ENCODE data around the gene PGP. TPM values are rescaled to one million over a fixed set of nuclear protein-coding genes. Genes with fewer than 3 reads are reported as not detected.
A peak's percentile ranks its signal among the peaks of the same experiment; 100 is the strongest.

PGP gene
- total and polyA plus RNA-seq, 7 experiments from 2014 or later = 6.0 to 26.5 (median 12.9) TPM

GRCh38 chr16:2231016-2231931, 16.6 kb upstream of the PGP start:
- Histone ChIP-seq H3K4me1 (ENCODE audit: control insufficient read depth in 2 of 2, insufficient read depth in 2 of 2, low read length in 2 of 2) (no peaks in the 10 kb centered on the region), H3K4me3 (ENCODE audit: low read length) (no peak overlapping the region), H3K9me3 (ENCODE audit: control insufficient read depth in 2 of 3, low read length in 3 of 3) (no peaks in the 10 kb centered on the region), H3K36me3 (ENCODE audit: control insufficient read depth in 2 of 3, insufficient read depth in 3 of 3, low read length in 3 of 3) (peaks cover 0 to 90% (median 15%) of the 10 kb centered on the region in 3 experiments), H3K27ac (ENCODE audit: low read depth, low read length) (no peak overlapping the region), H3K27me3 (ENCODE audit: control insufficient read depth in 2 of 2, insufficient read depth in 2 of 2, low read length in 2 of 2) (no peaks in the 10 kb centered on the region)
- H3K36me3 Mint-ChIP-seq = peaks cover 0 to 33% (median 7%) of the 10 kb centered on the region in 5 donors
- H3K4me3 Mint-ChIP-seq = no peak overlapping the region
- DNase-seq = no peak
- no peak overlapping the region for H3K27ac Mint-ChIP-seq
- CTCF ChIA-PET = interaction anchor here (0.6 to 0.8 kb wide), 2 partner anchors 16 to 35 kb away, joined by 3 read pairs; no protein-coding TSS in a partner anchor
- POLR2A ChIA-PET = interaction anchor here (1.3 kb wide), 1 partner anchor 19 kb away, joined by 4 read pairs; no protein-coding TSS in a partner anchor
- H3K9me3 Mint-ChIP-seq = no peaks in the 10 kb centered on the region
- H3K27me3 Mint-ChIP-seq = no peaks in the 10 kb centered on the region
- intact Hi-C loops (cut with micrococcal nuclease) = no loop called here
- peaks cover 0 to 14% (median 4%) of the 10 kb centered on the region in 7 donors for H3K4me1 Mint-ChIP-seq
- no peak for ATAC-seq

DNA sequence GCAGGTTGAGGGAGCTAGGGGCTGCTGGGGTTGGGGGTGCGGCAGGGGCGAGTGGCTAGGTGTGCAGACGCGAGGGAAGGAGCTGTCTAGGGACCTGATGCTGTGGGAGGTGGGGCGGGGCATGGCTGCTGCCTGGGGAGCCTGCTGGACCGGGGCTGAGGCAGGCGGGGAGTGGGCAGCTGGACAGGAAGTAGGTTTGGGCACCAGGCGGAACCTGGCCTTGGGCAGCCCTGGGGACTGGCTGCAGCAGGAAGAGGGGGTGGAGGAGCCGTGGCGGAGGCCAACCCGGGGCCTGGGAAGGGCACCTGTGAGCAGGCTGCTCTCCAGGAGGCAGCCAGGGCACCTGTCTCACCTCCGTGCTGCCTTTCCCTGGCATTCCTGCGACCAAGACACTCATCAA, 15.7 kb upstream of the PGP start:
- intact Hi-C loops (cut with micrococcal nuclease) = no loop called here
- H3K27ac ChIP-seq (ENCODE audit: low read depth, low read length) = no peak overlapping the region
- Mint-ChIP-seq H3K27me3 (no peaks in the 10 kb centered on the region), H3K36me3 (peaks cover 0 to 28% (median 5%) of the 10 kb centered on the region in 5 donors), H3K9me3 (no peaks in the 10 kb centered on the region), H3K4me3 (no peak overlapping the region), H3K4me1 (peaks cover 0 to 17% (median 9%) of the 10 kb centered on the region in 7 donors), H3K27ac (no peak overlapping the region)
- H3K36me3 ChIP-seq (ENCODE audit: control insufficient read depth in 2 of 3, insufficient read depth in 3 of 3, low read length in 3 of 3) = peaks cover 0 to 87% (median 15%) of the 10 kb centered on the region in 3 experiments
- H3K9me3 ChIP-seq (ENCODE audit: control insufficient read depth in 2 of 3, low read length in 3 of 3) = no peaks in the 10 kb centered on the region
- no peaks in the 10 kb centered on the region for H3K4me1 ChIP-seq (ENCODE audit: control insufficient read depth in 2 of 2, insufficient read depth in 2 of 2, low read length in 2 of 2)
- no peak overlapping the region for H3K4me3 ChIP-seq (ENCODE audit: low read length)
- ChIA-PET POLR2A (interaction anchor here (1.3 kb wide), 1 partner anchor 20 kb away, joined by 4 read pairs; no protein-coding TSS in a partner anchor), CTCF (interaction anchor here (0.6 kb wide), 1 partner anchor 34 kb away, joined by 3 read pairs; no protein-coding TSS in a partner anchor)
- DNase-seq = no peak
- ATAC-seq = no peak
- H3K27me3 ChIP-seq (ENCODE audit: control insufficient read depth in 2 of 2, insufficient read depth in 2 of 2, low read length in 2 of 2) = no peaks in the 10 kb centered on the region

DNA sequence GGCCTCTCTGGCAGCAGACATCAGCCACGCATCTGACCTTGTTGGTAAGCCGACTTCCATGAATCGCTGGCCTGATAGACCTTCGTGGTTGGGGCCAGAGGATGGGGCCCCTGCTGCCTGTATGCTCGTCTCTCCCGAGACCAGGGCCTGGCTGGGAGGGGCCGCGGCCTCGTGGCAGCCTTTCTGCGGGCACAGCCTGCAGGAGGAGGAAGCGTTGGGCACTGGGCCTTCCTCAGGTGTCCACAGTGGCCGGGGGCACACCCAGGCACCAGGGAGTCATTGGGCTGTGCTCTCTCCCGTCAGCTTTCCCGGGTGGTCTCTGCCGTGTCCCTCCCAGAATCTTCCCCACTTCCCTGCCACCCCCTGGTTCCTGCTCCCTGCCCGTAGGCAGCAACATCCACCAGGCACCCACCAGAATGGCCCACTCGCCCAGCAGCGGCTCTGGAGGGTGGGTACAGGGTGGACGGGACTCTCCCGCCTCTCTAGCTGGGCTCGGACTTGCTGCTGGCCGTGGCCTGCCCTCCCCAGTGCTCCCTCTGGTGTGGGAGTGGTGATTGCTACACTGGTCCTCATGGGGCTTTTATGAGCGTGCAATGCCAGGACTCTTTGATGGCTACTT, 15.1 kb upstream of the PGP start:
- Mint-ChIP-seq H3K27me3 (no peaks in the 10 kb centered on the region), H3K4me3 (no peak overlapping the region), H3K36me3 (peaks cover 0 to 26% (median 3%) of the 10 kb centered on the region in 5 donors), H3K4me1 (peaks cover 0 to 17% (median 12%) of the 10 kb centered on the region in 7 donors), H3K27ac (peak overlapping the region in 1 of 9 donors; percentile 41), H3K9me3 (no peaks in the 10 kb centered on the region)
- ATAC-seq (no peak), DNase-seq (no peak)
- no peaks in the 10 kb centered on the region for H3K27me3 ChIP-seq (ENCODE audit: control insufficient read depth in 2 of 2, insufficient read depth in 2 of 2, low read length in 2 of 2)
- H3K36me3 ChIP-seq (ENCODE audit: control insufficient read depth in 2 of 3, insufficient read depth in 3 of 3, low read length in 3 of 3) = peaks cover 0 to 81% (median 15%) of the 10 kb centered on the region in 3 experiments
- H3K9me3 ChIP-seq (ENCODE audit: control insufficient read depth in 2 of 3, low read length in 3 of 3) = no peaks in the 10 kb centered on the region
- H3K4me3 ChIP-seq (ENCODE audit: low read length) = no peak overlapping the region
- H3K27ac ChIP-seq (ENCODE audit: low read depth, low read length) = no peak overlapping the region
- H3K4me1 ChIP-seq (ENCODE audit: control insufficient read depth in 2 of 2, insufficient read depth in 2 of 2, low read length in 2 of 2) = peaks cover under 1 to 2% of the 10 kb centered on the region in 2 donors
- ChIA-PET CTCF (no interaction called here), POLR2A (no interaction called here)
- intact Hi-C loops (cut with micrococcal nuclease) = loop anchor here (10.0 kb wide), 2 partner anchors 235 to 285 kb away; partner anchors contain the start of gene ATP6V0C (in 1 of the 2)

GRCh38 chr16:2229091-2229490, 14.5 kb upstream of the PGP start:
- Mint-ChIP-seq H3K36me3 (peaks cover 0 to 23% (median 3%) of the 10 kb centered on the region in 5 donors), H3K27me3 (no peaks in the 10 kb centered on the region), H3K4me1 (peaks cover 0 to 24% (median 19%) of the 10 kb centered on the region in 7 donors), H3K9me3 (no peaks in the 10 kb centered on the region), H3K27ac (no peak overlapping the region), H3K4me3 (no peak overlapping the region)
- ATAC-seq = no peak
- Histone ChIP-seq H3K36me3 (ENCODE audit: control insufficient read depth in 2 of 3, insufficient read depth in 3 of 3, low read length in 3 of 3) (peaks cover 0 to 75% (median 15%) of the 10 kb centered on the region in 3 experiments), H3K27ac (ENCODE audit: low read depth, low read length) (no peak overlapping the region), H3K4me3 (ENCODE audit: low read length) (no peak overlapping the region), H3K4me1 (ENCODE audit: control insufficient read depth in 2 of 2, insufficient read depth in 2 of 2, low read length in 2 of 2) (peaks cover 7 to 8% of the 10 kb centered on the region in 2 donors), H3K9me3 (ENCODE audit: control insufficient read depth in 2 of 3, low read length in 3 of 3) (no peaks in the 10 kb centered on the region), H3K27me3 (ENCODE audit: control insufficient read depth in 2 of 2, insufficient read depth in 2 of 2, low read length in 2 of 2) (no peaks in the 10 kb centered on the region)
- POLR2A ChIA-PET = no interaction called here
- CTCF ChIA-PET = no interaction called here
- intact Hi-C loops (cut with micrococcal nuclease) = loop anchor here (10.0 kb wide), 2 partner anchors 234 to 286 kb away; partner anchors contain the start of gene ATP6V0C (in 1 of the 2)
- no peak for DNase-seq

DNA sequence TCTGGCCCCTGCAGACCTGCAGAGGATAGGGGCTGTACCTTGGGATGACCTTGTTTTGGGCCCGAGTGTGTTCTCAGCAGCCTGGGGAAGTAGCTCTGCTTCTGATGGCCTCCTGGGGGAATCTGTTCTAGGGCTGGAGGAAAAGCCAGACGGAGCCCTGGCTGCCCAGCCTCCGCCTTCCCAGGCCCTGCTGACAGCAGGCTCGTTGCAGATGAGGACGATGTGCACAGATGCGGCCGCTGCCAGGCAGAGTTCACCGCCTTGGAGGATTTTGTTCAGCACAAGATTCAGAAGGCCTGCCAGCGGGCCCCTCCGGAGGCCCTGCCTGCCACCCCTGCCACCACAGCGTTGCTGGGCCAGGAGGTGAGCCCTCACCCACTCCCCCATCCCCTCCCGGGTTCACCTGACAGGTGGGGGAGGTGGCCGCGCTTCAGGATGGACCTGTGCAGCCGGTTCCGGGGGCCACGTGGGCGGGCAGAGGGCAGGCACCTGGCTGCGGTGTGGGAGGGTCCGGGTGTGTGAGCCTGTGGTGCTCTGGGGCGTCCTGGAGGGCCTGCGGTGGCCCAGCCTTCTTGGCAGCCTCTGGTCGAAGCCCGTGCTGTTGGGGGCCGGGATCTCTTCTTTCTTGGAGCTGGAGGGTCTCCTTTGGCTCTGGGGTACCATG, 13.7 kb upstream of the PGP start:
- POLR2A ChIA-PET = no interaction called here
- Histone ChIP-seq H3K36me3 (ENCODE audit: control insufficient read depth in 2 of 3, insufficient read depth in 3 of 3, low read length in 3 of 3) (peaks cover 0 to 73% (median 15%) of the 10 kb centered on the region in 3 experiments), H3K4me1 (ENCODE audit: control insufficient read depth in 2 of 2, insufficient read depth in 2 of 2, low read length in 2 of 2) (peaks cover 7 to 9% of the 10 kb centered on the region in 2 donors), H3K27ac (ENCODE audit: low read depth, low read length) (no peak overlapping the region), H3K4me3 (ENCODE audit: low read length) (no peak overlapping the region), H3K27me3 (ENCODE audit: control insufficient read depth in 2 of 2, insufficient read depth in 2 of 2, low read length in 2 of 2) (no peaks in the 10 kb centered on the region), H3K9me3 (ENCODE audit: control insufficient read depth in 2 of 3, low read length in 3 of 3) (no peaks in the 10 kb centered on the region)
- DNase-seq = no peak
- Mint-ChIP-seq H3K27ac (no peak overlapping the region), H3K4me1 (peaks cover 0 to 24% (median 19%) of the 10 kb centered on the region in 7 donors), H3K27me3 (peaks cover 0 to 1% (median 0%) of the 10 kb centered on the region in 5 donors), H3K36me3 (peaks cover 0 to 18% (median 0%) of the 10 kb centered on the region in 5 donors), H3K9me3 (no peaks in the 10 kb centered on the region), H3K4me3 (no peak overlapping the region)
- CTCF ChIA-PET = no interaction called here
- intact Hi-C loops (cut with micrococcal nuclease) = loop anchor here (10.0 kb wide), 2 partner anchors 233 to 287 kb away; partner anchors contain the start of gene ATP6V0C (in 1 of the 2)
- ATAC-seq = no peak

- DNase-seq (no peak), ATAC-seq (no peak)
- intact Hi-C loops (cut with micrococcal nuclease) = loop anchor here (10.0 kb wide), 2 partner anchors 232 to 288 kb away; partner anchors contain the start of gene ATP6V0C (in 1 of the 2)
- H3K27ac Mint-ChIP-seq = no peak overlapping the region
- ChIA-PET CTCF (no interaction called here), POLR2A (interaction anchor here (0.6 to 1.6 kb wide), 4 partner anchors 11 to 495 kb away, joined by 3 to 5 read pairs (median 4); partner anchors contain the start of genes ECI1 and PGP)
- peaks cover 0 to 3% (median 0%) of the 10 kb centered on the region in 5 donors for H3K27me3 Mint-ChIP-seq
- no peak overlapping the region for H3K27ac ChIP-seq (ENCODE audit: low read depth, low read length)
- peaks cover 7 to 9% of the 10 kb centered on the region in 2 donors for H3K4me1 ChIP-seq (ENCODE audit: control insufficient read depth in 2 of 2, insufficient read depth in 2 of 2, low read length in 2 of 2)
- H3K4me3 ChIP-seq (ENCODE audit: low read length) = no peak overlapping the region
- peaks cover 0 to 59% (median 15%) of the 10 kb centered on the region in 3 experiments for H3K36me3 ChIP-seq (ENCODE audit: control insufficient read depth in 2 of 3, insufficient read depth in 3 of 3, low read length in 3 of 3)
- H3K9me3 ChIP-seq (ENCODE audit: control insufficient read depth in 2 of 3, low read length in 3 of 3) = no peaks in the 10 kb centered on the region
- peaks cover 0 to 13% (median 0%) of the 10 kb centered on the region in 5 donors for H3K36me3 Mint-ChIP-seq
- no peaks in the 10 kb centered on the region for H3K9me3 Mint-ChIP-seq
- peaks cover 0 to 25% (median 19%) of the 10 kb centered on the region in 7 donors for H3K4me1 Mint-ChIP-seq
- peak overlapping the region in 2 of 10 donors; percentile 21 to 25 for H3K4me3 Mint-ChIP-seq
- no peaks in the 10 kb centered on the region for H3K27me3 ChIP-seq (ENCODE audit: control insufficient read depth in 2 of 2, insufficient read depth in 2 of 2, low read length in 2 of 2)
Measured at GRCh38 chr16:2226918-2227317, 12.3 kb upstream of the PGP start.

Measured in naive thymus-derived CD4-positive, alpha-beta T cell (primary cell).